DMS153 treated with DMSO at 0.1 percent for 48 hours (cell line): ENCODE measurements around the gene CISD2.
"Not testable (repeated sequence)": the region's sequence is repeated elsewhere in the genome, so short reads cannot be mapped to it uniquely, and the experiment has no call there.

Experiments used
- DNase-seq: peaks from one replicate; lab custom pipeline; 2025; ENCODE audit not compliant: unreplicated experiment; lab: John Stamatoyannopoulos, UW

The CISD2 gene, protein sequence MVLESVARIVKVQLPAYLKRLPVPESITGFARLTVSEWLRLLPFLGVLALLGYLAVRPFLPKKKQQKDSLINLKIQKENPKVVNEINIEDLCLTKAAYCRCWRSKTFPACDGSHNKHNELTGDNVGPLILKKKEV

DNA sequence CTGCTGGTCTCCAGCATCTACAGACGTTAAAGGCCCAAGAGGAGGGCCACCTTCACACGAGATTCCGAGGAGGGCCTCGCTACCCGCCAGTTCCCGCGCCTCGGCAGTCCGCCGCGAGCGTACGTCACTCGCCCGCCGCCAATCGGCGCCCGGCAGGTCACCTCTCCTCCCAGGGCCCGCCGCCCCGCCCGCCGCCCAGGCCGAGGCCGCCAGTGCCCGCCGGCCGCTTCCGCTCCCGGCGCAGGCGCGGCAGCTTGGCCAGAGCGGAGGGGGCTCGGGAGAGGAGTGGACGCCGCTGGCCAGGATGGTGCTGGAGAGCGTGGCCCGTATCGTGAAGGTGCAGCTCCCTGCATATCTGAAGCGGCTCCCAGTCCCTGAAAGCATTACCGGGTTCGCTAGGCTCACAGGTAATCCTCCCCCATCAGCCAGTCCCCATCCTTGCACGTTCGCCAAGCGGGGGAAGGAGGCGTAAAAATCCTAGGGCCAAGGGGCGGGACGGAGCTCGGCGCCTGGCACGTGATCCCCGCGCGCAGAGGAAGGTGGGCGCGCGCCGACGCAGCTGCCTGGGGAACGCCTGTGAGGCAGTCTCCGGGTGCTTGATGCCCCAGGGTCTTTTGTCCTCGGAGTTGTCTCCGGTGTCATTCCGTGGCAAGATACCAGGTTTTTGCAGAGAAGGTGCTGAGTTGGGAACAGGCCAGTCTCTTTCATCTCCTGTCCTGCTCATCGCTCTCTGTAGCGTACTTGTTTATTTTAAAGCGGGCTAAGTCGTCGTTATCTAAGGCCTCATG is at the start of gene CISD2:
CISD2 (plus strand) TSS at position 212 of the 788 bp plus-strand sequence; CDS start at position 305, 93 bp downstream.
- DNase-seq = peak; percentile 91

DNA sequence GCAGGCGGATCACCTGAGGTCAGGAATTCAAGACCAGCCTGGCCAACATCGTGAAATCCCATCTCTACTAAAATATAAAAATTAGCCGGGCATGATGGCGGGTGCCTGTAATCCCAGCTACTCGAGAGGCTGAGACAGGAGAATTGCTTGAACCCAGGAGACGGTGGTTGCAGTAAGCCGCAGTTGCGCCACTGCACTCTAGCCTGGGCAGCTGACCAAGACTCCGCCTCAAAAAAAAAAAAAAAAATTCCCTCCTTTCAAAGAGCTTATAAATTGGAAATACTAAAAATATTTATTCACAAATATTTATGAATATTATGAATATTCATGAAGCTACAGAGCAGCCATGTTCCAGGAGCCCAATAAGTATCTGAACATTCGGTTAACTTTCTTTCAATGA is 49.7 kb upstream of the CISD2 start:
- DNase-seq = not testable (repeated sequence)

DNA sequence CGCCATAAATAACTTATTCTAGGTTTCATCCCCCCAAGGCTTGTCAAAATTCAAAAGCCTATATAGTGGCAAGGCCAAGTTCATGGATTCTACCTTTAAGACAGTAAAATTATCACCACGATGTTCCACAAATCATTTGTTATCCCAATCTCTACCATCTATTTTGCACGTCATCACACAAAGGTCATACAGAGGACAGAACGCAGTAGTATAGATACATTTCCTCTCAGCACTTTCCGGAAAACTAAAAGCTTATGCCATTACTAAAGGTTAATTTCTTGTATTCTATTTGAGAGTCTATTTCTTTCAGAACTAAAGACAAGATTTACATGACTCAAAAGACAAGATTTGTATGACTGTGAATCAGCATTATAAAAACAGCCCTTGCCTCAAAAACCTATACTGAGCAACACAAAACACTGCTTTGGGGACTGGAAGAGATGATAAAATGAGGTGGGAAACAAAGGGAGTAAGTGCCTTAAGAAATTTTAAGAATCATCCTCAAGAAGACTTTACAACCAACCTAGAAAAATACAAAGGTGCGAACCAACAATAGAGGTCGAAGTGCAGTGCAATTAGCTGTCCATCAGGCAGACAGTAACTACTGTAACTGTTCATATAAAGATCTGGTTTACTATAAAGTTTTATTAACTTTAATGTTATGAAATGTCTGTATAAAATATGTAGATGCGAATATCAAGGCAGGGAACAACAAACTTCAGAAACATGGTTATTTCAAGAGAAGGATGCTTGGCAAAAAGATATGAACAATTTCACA is 49.0 kb upstream of the CISD2 start:
- no peak for DNase-seq

DNA sequence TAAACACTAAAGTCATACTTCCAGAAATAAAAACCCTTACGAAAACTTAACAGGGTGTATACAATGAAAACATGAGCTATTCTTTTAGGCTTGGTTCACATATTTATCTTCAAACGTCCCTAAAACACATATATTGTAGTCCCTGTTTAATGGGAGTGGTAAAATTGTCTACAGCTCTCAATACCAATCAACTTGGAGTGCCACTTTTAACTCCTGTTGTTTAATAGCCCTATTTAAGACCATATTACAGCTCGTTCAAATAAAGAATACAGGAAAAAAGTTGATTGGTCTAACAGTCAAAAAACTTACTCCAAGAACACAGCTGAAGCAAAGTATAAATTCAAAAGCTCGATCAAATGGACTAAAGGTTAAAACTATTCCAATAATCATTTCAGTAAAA is 45.3 kb upstream of the CISD2 start:
- DNase-seq = no peak

DNA sequence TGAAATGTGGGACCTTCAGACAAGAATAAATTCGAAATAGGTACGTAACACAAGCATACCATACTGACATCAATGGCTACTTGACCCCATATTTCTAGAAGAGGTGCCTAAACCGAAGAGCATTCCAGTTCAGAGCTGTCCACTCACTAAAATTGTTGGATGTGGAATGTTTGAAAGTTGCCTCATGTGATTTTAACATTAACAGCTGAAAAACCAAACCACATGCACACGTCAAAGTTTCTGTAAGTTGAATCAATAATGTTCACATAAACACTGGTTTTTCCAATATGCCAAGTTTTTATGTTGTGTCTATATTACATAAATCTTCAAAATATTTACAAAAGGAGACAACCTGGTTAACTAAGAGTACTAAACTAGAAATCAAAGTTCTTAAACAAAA is 44.9 kb upstream of the CISD2 start:
- no peak for DNase-seq

GRCh38 chr4:102824398-102824797 is 44.4 kb upstream of the CISD2 start:
- no peak for DNase-seq

- peak; percentile 26 for DNase-seq
Measured at GRCh38 chr4:102825261-102826091, 43.3 kb upstream of the CISD2 start.

DNA sequence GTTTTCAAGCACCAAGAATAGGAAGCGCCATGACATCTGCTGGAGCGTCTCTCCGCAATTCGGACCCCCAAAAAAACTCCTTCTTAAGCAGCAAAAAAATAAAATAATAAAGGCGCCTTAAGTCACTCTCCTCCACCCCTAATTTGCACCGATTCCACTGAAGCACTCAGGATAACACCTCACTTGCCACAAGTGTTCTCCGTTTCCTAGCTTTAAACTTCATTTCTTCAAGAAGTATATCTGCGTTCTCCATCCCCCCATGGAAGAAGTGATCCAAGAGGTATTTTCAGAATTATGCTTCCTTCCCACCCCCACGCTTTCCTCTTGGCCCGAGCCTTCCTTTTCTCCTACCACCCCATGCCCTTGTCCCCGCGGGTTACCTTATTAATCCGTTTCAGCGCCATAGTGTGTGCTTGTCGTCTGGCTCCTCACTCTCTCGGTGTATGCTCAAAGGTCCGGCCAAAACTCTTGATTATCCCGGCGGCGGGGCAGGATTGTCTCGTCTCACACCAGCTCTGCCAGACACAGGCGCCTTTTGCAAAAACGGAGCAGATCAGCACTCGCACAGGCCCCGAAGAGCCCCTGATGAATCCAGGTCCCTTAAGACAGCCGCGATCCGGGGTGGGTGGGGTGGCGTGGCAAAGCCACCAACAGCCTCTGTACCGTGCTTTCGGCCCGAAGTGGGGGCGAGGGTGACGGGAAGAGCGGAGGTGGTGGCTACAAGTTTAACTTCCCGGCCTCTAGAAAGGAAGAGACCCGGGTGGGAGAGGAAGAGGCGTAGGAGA is 42.5 kb upstream of the CISD2 start:
- DNase-seq = no peak

DNA sequence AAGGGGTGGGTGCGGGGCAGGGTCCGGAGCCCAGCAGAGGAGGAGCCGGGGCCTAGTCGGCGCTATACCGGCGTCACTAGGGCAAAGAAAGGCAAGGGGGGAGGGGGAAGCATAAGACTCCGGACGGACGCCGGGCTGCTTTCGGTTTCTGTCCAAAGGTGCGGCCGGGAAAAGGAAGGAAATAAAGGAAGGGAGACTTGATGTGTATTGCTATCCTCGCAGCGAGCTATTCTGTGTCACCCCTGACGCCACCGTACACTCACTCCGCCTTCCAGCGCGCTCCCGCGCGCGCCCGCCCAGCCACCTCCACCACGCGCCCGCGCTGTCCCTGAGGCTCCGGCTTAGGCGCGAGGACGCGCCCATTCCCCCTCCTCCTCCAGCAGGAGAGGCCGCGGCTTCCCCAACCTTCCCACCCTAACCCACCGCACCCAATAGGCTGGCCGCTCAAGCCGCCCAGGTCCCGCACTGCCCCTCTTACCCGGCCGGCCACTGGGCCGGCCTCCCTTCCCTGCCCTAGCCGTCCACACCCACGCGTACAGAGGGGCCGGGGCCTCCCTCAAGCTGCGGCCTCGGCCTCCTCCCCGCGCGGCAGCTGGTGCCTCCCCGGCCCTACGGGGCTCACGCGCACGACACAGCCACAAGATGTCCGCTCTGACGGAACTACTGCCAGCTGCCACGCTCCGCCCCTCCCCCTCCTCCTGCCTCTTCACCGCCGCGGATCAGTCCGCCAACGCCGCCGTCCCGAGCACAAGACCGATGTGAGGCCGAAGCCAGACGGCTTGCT is 41.7 kb upstream of the CISD2 start, which contains the start of gene UBE2D3:
UBE2D3 (minus strand) TSS at position 662 of the 784 bp plus-strand sequence. CDS start 1,043 bp downstream, outside the sequence.
- DNase-seq = peak; percentile 87

- peak; percentile 98 for DNase-seq
Measured at GRCh38 chr4:102827674-102828496, 40.9 kb upstream of the CISD2 start.

GRCh38 chr4:102828497-102828808 is 40.3 kb upstream of the CISD2 start:
- DNase-seq = no peak

DNA sequence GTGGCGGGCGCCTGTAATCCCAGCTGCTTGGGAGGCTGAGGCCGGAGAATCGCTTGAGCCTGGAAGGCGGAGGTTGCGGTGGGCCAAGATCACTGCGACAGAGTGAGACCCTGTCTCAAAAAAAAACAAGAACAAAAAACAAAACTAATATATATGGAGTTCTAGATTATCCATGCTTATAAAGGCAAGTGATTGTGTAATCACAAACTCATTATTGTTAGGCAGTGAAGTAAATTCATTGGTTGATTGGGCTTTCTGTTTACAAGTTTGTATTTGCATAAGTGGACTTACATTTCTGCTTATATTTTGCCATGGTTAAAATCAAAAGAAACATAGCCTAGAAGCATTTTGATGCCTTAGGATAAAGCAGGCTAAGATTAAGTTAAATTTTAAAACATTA is 39.0 kb upstream of the CISD2 start:
- DNase-seq = no peak

DNA sequence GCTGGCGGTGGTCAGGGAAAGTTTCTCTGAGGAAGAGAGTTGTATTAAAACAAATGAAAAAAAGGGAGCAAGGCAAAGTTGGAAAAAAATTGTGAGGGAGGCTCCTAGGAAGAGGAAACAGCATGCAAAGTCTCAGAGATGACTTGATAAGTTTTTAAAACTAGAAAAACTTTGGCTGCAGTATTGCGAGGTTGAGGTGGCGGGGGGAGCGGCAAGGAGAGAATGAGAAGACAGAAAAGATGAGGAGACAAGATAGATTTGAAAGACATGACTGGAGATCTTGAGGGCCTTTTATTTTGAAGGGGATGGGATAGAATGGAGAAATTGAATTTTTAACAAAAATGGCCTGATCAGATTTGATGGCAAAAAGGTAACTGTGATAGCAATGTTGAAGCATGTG is 36.7 kb upstream of the CISD2 start:
- no peak for DNase-seq

DNA sequence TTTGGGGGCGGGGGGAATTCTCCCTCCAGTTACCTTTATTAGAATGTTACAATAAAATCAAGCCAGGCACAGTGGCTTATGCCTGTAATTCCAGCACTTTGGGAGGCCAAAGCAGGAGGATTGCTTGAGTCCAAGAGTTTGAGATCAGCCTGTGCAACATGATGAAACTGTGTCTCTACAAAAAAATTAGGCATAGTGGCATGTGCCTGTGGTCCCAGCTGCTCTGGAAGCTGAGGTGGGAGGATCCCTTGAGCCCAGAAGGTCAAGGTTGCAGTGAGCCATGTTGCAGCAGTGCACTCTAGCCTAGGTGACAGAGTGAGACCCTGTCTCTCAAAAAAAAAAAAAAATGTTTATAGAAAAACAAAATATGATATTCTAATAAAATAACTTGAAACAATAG is 36.1 kb upstream of the CISD2 start:
- DNase-seq = no peak

- no peak for DNase-seq
Measured at GRCh38 chr4:102836596-102836995, 32.2 kb upstream of the CISD2 start.

GRCh38 chr4:102842367-102842766 is 26.4 kb upstream of the CISD2 start:
- DNase-seq = no peak

GRCh38 chr4:102843273-102843672 is 25.5 kb upstream of the CISD2 start:
- no peak for DNase-seq

DNA sequence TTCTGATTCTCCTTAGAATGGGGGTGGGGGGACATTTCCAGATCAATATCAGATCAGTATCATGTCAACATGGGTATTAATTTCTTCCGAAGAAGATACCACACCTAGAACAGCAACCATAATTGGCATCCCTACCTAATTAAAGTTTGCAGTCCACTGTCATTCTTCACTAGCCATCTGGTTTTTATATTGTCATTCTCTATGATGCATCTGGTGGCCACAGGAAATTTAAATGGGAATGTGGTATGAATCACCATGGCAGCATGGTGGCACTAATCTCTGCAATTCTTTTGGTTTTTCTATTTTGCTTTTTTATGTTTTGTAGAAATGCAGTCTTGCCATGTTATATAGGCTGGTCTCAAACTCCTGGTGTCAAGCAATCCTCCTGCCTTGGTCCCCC is 24.9 kb upstream of the CISD2 start:
- no peak for DNase-seq

DNA sequence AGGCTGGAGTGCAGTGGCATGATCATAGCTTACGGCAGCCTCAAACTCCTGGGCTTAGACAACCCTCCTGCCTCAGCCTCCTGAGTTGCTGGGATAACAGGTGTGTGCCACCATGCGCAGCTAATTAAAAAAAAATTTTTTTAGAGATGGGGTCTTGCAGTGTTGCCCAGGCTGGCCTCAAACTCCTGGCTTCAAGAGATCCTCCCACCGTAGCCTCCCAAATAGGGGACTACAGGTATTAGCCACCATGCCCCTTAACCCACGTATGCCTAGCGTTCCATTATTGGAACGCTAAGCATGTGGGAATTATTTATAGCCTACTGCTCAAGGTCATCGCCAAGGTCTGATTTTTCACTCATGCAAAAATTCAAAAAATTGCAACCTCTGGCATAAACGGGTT is 21.1 kb upstream of the CISD2 start:
- no peak for DNase-seq
